Effector memory CD4-positive, alpha-beta T cell (primary cell): ENCODE results near the gene CACNA1E.

Source experiments
- DNase-seq, 3 donors: peaks; one replicate each; pipeline ENCODE4 v3.0.0-alpha.2; 2020
- H3K27ac ChIP-seq: 2 replicates; pipeline ENCODE4 v1.7.0; 2013; ENCODE audit warnings: mild to moderate bottlenecking, low read length, moderate library complexity; ENCODE audit not compliant: insufficient read depth, poor library complexity, severe bottlenecking
- H3K27me3 ChIP-seq: replicated peaks from 2 replicates; pipeline ENCODE4 v1.7.0; 2013; ENCODE audit warnings: mild to moderate bottlenecking, low read length; ENCODE audit not compliant: insufficient read depth, control insufficient read depth, poor library complexity, severe bottlenecking
- H3K36me3 ChIP-seq: 2 replicates; pipeline ENCODE4 v1.7.0; 2013; ENCODE audit warnings: mild to moderate bottlenecking, low read length, moderate library complexity; ENCODE audit not compliant: control insufficient read depth, insufficient read depth
- H3K4me1 ChIP-seq: 2 replicates; pipeline ENCODE4 v1.7.0; 2013; ENCODE audit warnings: low read length, mild to moderate bottlenecking; ENCODE audit not compliant: control insufficient read depth, insufficient read depth, poor library complexity, severe bottlenecking
- H3K4me3 ChIP-seq: 2 replicates; pipeline ENCODE4 v1.7.0; 2013; ENCODE audit warnings: low read length, low read depth, mild to moderate bottlenecking; ENCODE audit not compliant: insufficient read depth, poor library complexity, severe bottlenecking
- H3K9me3 ChIP-seq: 2 replicates; pipeline ENCODE4 v1.7.0; 2013; ENCODE audit warnings: mild to moderate bottlenecking, low read length, moderate library complexity; ENCODE audit not compliant: control insufficient read depth

Gene CACNA1E

DNA sequence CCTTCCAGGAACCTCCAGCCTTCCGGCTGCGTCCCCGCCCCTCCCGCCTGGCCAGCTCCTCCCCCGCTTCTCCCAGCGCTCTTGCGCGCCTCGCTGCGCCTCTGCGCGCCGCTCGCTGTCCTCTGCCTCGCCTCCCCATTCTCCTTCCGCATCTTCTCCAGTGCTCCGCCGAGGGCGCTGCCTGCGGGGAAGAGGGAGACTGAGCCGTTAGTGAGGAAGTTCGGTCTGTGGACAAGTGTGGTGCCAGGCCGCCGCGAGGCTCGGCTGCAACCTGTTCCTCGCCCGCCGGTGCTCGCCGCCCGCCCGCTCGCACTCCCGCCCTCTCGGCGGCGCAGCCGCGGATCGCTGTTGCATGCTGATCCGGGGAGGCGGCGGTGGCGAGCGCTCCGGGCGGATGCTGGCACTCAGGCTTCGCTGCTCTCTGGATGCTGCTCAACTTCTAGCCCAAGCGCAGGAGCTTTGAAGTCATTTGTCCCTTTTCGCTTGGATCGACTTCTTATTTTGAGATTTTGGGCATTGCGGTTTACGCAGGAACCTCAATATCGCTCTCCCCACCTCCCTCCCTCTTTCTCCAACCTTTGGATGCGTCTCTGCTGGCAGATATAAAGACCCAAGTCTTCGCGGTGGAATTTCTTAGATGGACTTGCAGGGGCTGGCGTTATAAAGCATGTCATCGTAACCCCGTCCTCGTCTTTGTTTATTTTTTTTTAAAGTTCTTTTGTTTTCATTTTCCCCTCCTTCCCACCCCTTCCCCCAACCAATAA lies 614 bp upstream of the CACNA1E start:
- no peak for DNase-seq
- Histone ChIP-seq H3K27ac (no peak overlapping the region), H3K27me3 (peaks cover 17% of the 10 kb centered on the region), H3K36me3 (no peaks in the 10 kb centered on the region), H3K4me3 (no peak overlapping the region), H3K4me1 (no peaks in the 10 kb centered on the region), H3K9me3 (no peaks in the 10 kb centered on the region)

DNA sequence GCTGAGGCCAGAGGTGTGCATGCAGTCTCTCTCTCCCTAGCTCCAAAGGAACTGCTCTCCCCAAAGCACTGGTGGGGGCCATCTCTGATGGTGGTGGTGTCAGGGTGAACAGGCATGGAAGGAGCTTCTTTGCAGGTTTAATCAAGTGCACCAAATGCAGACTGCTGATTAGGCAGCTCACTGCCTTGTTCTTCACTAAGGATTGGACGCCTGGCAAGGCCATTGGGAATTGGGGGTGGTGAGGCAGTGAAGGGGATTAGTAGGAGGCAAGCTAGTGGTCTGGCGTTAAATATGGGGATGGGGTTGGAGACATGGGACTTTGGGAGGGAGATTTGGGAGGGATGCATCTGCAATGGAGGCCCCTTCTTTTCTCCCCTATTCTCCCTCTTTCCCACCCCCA lies 1.5 kb downstream of the CACNA1E start:
- H3K9me3 ChIP-seq, result no peaks in the 10 kb centered on the region
- H3K36me3 ChIP-seq, result no peaks in the 10 kb centered on the region

DNA sequence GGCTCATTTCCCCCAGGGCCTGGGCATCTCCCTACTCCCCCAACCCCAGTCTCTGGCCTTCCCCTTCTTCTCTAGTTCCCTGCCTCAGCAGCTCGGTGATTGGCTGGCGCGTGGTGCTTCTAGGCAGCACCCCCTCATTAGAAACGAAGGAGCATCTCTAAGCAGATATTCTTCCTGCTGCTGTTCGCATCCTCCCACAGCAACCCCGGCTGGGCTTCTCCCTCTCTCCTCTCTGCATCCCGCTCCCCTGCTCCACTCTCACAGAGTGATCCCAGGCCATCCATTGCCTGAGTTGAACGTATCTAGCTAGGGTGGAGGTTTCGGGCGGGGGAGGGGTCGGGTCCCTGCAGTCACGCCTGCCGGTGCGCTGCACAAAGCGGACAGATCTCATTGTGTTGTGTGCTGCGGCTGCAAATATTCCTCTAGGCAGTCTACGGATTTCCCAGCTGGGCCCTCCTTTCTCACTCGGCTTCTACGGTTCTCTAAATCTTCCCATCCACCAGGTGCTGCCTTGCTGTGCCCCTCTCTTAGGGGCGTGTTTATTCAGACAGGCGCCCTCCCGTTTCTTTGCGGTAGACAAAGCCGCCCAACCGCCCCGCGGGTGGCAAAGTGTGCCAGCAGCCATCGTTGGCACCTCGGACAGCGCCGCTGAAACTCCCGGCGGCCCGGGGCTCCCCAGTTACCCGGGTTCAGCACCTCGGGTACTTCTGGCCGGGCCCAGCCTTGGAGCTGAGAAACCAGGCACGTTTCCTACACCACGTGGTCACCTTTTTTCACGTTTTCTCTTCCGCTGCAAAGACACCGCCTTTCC lies 2.2 kb downstream of the CACNA1E start:
- DNase-seq, result no peak
- H3K27me3 ChIP-seq, result peaks cover 17% of the 10 kb centered on the region
- H3K27ac ChIP-seq, result no peak overlapping the region
- no peaks in the 10 kb centered on the region for H3K4me1 ChIP-seq
- H3K4me3 ChIP-seq, result no peak overlapping the region
- no peaks in the 10 kb centered on the region for H3K9me3 ChIP-seq
- H3K36me3 ChIP-seq, result no peaks in the 10 kb centered on the region

More for the DNA sequence above, 1.5 kb downstream of the CACNA1E start:
- Histone ChIP-seq H3K27ac (no peak overlapping the region), H3K4me1 (no peaks in the 10 kb centered on the region), H3K4me3 (no peak overlapping the region), H3K27me3 (peaks cover 17% of the 10 kb centered on the region)
- DNase-seq, result no peak

DNA sequence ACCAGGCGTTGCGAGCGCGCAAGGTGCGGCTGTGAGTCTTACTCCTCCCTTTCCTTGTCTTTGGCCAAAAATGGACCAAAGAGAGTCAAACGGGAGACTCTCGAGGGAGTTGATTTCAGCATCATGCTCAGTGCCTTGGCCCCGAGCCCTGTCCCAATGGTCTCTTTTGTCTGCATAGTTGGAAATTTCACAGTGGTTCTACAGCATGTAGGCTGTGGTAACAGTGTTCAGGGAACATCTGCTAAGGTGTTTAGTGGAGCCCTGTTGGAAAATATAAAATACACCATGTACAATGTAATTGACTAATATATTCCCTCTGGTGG lies 2.7 kb downstream of the CACNA1E start:
- H3K4me3 ChIP-seq, result no peak overlapping the region
- no peaks in the 10 kb centered on the region for H3K9me3 ChIP-seq
- no peaks in the 10 kb centered on the region for H3K4me1 ChIP-seq
- H3K36me3 ChIP-seq, result no peaks in the 10 kb centered on the region
- no peak for DNase-seq
- H3K27me3 ChIP-seq, result peaks cover 17% of the 10 kb centered on the region
- H3K27ac ChIP-seq, result no peak overlapping the region

DNA sequence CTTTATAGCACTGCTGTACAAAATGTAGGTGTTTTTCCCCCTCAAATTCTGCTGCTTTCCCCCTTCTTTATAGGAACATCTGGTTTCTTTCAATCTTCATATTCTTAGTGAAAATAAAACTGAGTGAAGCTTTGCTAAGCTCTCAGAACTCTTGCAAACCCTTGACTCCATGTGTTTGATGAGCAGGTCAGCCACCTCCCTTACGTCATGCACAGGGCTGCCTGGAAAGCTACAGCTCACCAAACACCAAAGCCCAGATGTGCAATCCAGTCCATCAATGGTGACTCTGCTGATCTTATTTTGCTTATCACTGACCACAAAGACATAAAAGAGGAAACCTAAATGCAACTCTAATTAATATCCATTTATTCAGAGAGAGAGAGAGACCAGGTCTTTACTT lies 5.5 kb downstream of the CACNA1E start:
- H3K27me3 ChIP-seq, result peaks cover 11% of the 10 kb centered on the region
- no peaks in the 10 kb centered on the region for H3K4me1 ChIP-seq
- no peaks in the 10 kb centered on the region for H3K9me3 ChIP-seq
- H3K27ac ChIP-seq, result no peak overlapping the region
- H3K4me3 ChIP-seq, result no peak overlapping the region
- H3K36me3 ChIP-seq, result no peaks in the 10 kb centered on the region
- no peak for DNase-seq

DNA sequence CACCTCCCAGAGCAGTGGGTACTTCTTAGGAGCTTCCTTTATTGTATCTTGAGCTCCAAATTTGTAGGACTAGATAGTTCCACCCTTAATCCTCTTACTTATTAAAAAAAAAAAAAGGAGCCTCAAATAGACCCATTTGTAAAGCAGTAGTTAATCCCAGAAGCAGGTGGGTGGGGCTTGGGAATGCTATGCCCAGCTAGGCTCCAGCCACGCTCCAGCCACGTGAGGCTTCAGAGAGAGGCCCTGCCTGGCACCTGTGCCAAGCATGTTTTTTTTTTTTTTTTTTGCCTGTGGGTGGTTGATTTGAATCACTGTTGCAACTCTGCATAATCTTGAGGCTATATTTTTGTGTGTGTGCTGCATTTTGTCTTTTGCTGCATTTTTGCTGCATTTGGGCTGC lies 7.0 kb downstream of the CACNA1E start:
- Histone ChIP-seq H3K27me3 (peaks cover 11% of the 10 kb centered on the region), H3K27ac (no peak overlapping the region), H3K4me1 (no peaks in the 10 kb centered on the region), H3K36me3 (no peaks in the 10 kb centered on the region), H3K4me3 (no peak overlapping the region), H3K9me3 (no peaks in the 10 kb centered on the region)
- no peak for DNase-seq

DNA sequence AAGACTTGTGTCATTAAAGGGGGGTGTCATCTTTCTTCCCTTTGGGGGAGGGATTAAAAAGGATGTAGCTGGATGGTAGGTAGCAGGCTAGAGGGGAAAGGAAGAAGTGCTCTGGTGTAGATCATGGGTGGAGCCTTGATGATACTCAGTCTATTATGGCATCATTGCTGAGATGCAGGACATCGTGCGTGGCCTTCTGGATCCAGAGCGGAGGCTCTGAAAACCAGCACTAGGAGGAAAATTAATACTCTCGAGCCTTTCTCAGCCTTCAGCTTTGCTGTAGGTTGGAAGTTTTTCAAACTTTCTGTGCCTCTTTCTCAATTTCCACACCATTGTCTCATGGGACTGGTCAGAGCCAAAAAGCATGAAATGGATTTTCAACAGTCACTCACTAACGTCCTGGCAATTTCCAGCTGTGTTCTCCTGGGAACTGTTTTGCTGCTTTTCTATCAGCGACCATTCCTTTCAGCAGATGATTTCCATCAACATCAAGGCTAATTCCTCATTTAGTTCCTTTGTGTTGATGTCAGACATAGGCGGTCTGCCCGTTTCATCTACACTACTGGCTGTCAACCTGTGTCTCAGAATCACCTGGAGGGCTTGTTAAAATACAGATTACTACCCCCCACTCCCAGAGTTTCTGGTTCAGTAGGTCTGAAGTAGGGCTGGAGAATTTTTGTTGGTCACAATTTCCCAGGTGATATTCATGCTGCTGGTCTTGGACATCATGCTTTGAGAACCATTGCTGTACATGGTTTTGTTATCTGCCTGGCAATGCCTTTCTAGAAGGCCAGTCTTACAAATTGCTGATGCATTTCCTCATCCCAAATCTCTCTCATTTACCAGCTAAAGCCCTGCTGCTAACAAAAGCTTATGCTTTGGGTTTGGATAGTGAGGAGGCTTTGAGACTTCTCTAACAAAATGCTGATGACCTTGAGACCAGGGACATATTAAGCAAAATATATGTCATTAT lies 7.7 kb downstream of the CACNA1E start:
- no peak overlapping the region for H3K27ac ChIP-seq
- H3K9me3 ChIP-seq, result no peaks in the 10 kb centered on the region
- no peaks in the 10 kb centered on the region for H3K4me1 ChIP-seq
- DNase-seq, result no peak
- no peak overlapping the region for H3K4me3 ChIP-seq
- peaks cover 5% of the 10 kb centered on the region for H3K27me3 ChIP-seq
- no peaks in the 10 kb centered on the region for H3K36me3 ChIP-seq

DNA sequence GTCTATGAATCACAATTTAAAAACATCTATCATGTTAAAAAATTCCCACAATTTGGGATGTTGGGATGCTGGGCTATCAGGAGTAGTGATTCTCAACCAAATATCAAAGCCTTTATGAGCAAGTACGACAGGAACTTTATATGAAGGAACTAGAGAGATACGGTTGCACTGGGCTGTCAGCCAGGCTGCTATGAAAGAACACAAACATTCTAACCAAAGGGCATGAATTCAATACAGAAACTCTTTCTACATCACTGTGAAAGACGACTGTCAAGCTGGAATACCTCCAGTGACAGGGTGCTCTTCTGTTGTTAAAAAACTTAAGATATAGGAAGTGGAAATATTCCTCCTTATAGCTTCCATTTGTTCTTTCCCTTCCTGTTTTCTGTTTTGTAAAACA lies 9.8 kb downstream of the CACNA1E start:
- H3K4me3 ChIP-seq, result no peak overlapping the region
- no peaks in the 10 kb centered on the region for H3K36me3 ChIP-seq
- no peak for DNase-seq
- H3K9me3 ChIP-seq, result no peaks in the 10 kb centered on the region
- no peak overlapping the region for H3K27ac ChIP-seq
- H3K4me1 ChIP-seq, result no peaks in the 10 kb centered on the region
- H3K27me3 ChIP-seq, result peaks cover 4% of the 10 kb centered on the region

DNA sequence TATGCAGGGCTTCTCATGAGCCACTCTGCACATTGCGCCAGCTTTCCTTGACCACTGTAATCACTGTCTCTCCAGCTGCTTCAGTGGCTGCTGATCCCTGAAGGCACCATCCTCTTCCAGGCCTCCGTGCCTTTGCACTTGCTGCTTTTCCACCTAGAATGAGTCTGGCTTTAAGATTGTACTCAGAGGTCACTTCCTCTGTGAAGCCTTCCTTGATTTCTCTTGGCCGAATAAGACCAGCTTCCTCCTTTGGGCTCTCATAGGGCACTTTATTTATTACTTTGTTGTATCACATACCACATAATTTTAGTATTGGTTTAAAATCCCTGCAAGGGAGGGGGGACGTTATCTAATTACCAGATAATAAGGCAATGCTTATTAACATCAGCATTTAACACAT lies 10.6 kb downstream of the CACNA1E start:
- H3K4me1 ChIP-seq, result no peaks in the 10 kb centered on the region
- H3K36me3 ChIP-seq, result no peaks in the 10 kb centered on the region
- H3K9me3 ChIP-seq, result no peaks in the 10 kb centered on the region
- peaks cover 4% of the 10 kb centered on the region for H3K27me3 ChIP-seq
- no peak overlapping the region for H3K4me3 ChIP-seq
- no peak for DNase-seq
- H3K27ac ChIP-seq, result no peak overlapping the region
